Panc1 (cell line): Measurements from ENCODE around the gene KLHL3. TPM values are rescaled to one million over a fixed set of nuclear protein-coding genes. Genes with fewer than 3 reads are reported as not detected.

Experiments
- ATAC-seq: fragments of 200-7000 bp; cut with Tn5 transposase; 2 replicates; pipeline ENCODE4 v1.9.1; 2020; ENCODE audit warnings: mild to moderate bottlenecking, moderate library complexity
- BruUV-seq: library from RNA; stranded (reverse); fragments of 400-500 nt; replicated peaks from 2 replicates; lab custom pipeline; 2021; lab: Mats Ljungman, UMichigan
- CTCF ChIA-PET: fragments of 300-600 bp; sonication (Branson Sonifier 250); formaldehyde crosslinking; loops from one replicate; lab custom pipeline; 2022; ENCODE audit warnings: antibody characterized with exemption; lab: Charles Lee
- POLR2A ChIA-PET: fragments of 300-600 bp; sonication (Branson Sonifier 250); formaldehyde crosslinking; loops from one replicate; lab custom pipeline; 2022; ENCODE audit warnings: antibody characterized with exemption; lab: Charles Lee
- DNase-seq: peaks from one replicate; pipeline ENCODE4 v3.0.0-alpha.2; 2010; ENCODE audit warnings: low read depth, low spot score
- H3K27ac ChIP-seq: 2 replicates; pipeline ENCODE4 v1.5.1; 2011; ENCODE audit warnings: mild to moderate bottlenecking, low read length, inconsistent platforms
- H3K27me3 ChIP-seq: fragments of 200-500 bp; sonication (Bioruptor generic); 2 replicates; pipeline ENCODE4 v1.6.0; 2014; ENCODE audit warnings: low read length, inconsistent platforms; ENCODE audit not compliant: control insufficient read depth, insufficient read depth
- H3K36me3 ChIP-seq: fragments of 200-500 bp; sonication (Bioruptor generic); 2 replicates; pipeline ENCODE4 v1.5.1; 2014; ENCODE audit warnings: inconsistent platforms, mild to moderate bottlenecking, low read length, moderate library complexity; ENCODE audit not compliant: control insufficient read depth, insufficient read depth
- H3K4me1 ChIP-seq: 2 replicates; pipeline ENCODE4 v1.5.1; 2011; ENCODE audit warnings: inconsistent platforms, mild to moderate bottlenecking, low read length, moderate library complexity; ENCODE audit not compliant: control insufficient read depth, insufficient read depth
- H3K4me3 ChIP-seq, 2 experiments: 2 replicates each; pipeline ENCODE4 v1.5.1; 2011 to 2012; ENCODE audit warnings: low read depth in 2 of 2, low read length in 2 of 2, mild to moderate bottlenecking in 2 of 2, inconsistent platforms in 1 of 2, moderate library complexity in 1 of 2
- H3K9me3 ChIP-seq: fragments of 200-500 bp; sonication (Bioruptor generic); 2 replicates; pipeline ENCODE4 v1.5.1; 2014; ENCODE audit warnings: low read depth, mild to moderate bottlenecking, inconsistent platforms, low read length, moderate library complexity; ENCODE audit not compliant: control insufficient read depth, insufficient read depth
- POLR2AphosphoS5 ChIP-seq: IDR thresholded peaks from 2 replicates; pipeline ENCODE4 v1.6.1; 2012; ENCODE audit warnings: mild to moderate bottlenecking, low read depth, low read length, moderate library complexity
- SIN3A ChIP-seq: IDR thresholded peaks from 2 replicates; pipeline ENCODE4 v1.6.1; 2012; ENCODE audit warnings: low read depth, mild to moderate bottlenecking, low read length, moderate library complexity, borderline replicate concordance; ENCODE audit not compliant: insufficient read depth
- TCF7L2 ChIP-seq: IDR thresholded peaks from 2 replicates; pipeline ENCODE4 v1.6.1; 2011; ENCODE audit warnings: mild to moderate bottlenecking, low read depth, low read length, inconsistent platforms
- in situ Hi-C: cut with HindIII; loops from 2 replicates; pipeline ENCODE4 v1.10.0; 2016; ENCODE audit warnings: low sequenced_read_pairs, low pct_unique_long_range_greater_than_20kb
- intact Hi-C: fragments of 100-400 bp; cut with micrococcal nuclease; formaldehyde crosslinking; loops from one replicate; pipeline ENCODE4 v1.10.0; 2022; ENCODE audit not compliant: unreplicated experiment
- total RNA-seq: library from RNA; stranded (reverse); gene quantifications from one replicate; pipeline ENCODE4 v1.2.1, GENCODE V29; 2021; ENCODE audit not compliant: unreplicated experiment
- TF ChIP-seq, protein P1 (sequence below), 2 experiments: IDR thresholded peaks; 2 replicates each; pipeline ENCODE4 v1.6.1; 2011 to 2012; ENCODE audit warnings: low read depth in 2 of 2, control low read depth in 1 of 2, low read length in 1 of 2, mild to moderate bottlenecking in 1 of 2, moderate library complexity in 1 of 2; ENCODE audit not compliant: insufficient read depth in 1 of 2
- TF ChIP-seq, protein P2 (sequence below): fragments of 450-650 bp; IDR thresholded peaks from 2 replicates; pipeline ENCODE4 v1.5.1; 2017; ENCODE audit warnings: mild to moderate bottlenecking

The KLHL3 gene
- total RNA-seq, 1 experiment from 2014 or later = 1.9 TPM

DNA sequence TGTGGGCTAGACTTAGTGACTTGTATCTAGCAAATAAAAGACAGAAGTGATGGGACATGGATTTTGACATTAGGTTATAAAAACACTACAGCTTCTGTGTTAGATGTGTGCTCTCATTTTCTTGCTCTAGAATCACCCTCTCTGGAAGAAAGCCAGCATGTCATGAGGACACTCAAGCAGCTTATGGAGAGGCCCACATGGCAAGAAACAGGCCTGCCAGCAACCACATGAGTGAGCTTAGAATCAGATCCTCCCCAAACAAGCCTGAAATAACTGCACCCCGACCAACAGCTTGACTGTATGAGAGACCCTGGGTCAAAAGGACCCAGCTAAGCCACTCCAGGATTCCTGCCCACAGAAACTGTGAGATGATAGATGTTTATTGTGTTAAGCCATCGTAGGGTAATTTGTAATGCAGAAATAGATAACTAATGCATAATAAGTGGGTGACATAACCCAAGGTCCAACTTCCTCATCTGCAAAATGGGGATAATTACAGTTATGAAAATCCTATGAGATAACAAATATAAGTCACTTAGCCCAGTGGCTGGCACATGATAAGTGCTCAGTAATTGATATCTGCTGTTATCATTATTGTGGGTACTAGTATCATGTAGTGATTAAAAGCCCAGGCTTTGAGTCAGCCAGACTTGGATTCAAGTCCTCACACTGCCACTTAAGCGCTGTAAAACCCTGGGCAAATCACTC lies 86.5 kb downstream of the KLHL3 start:
- in situ Hi-C loops = no loop called here
- Histone ChIP-seq H3K4me3 (no peak overlapping the region), H3K9me3 (no peaks in the 10 kb centered on the region), H3K36me3 (no peaks in the 10 kb centered on the region), H3K27me3 (no peaks in the 10 kb centered on the region; the same call in 1 of the 2 replicates), H3K27ac (no peak overlapping the region), H3K4me1 (no peaks in the 10 kb centered on the region)
- POLR2A ChIA-PET = no interaction called here
- intact Hi-C loops = no loop called here
- no TSS peak for BruUV-seq
- no peak for DNase-seq
- CTCF ChIA-PET = interaction anchor here (0.5 kb wide), 1 partner anchor 36 kb away, joined by 3 read pairs; no protein-coding TSS in a partner anchor
- TF ChIP-seq SIN3A = no peak
- TF ChIP-seq POLR2AphosphoS5 = no peak
- no peak for TF ChIP-seq TCF7L2
- TF ChIP-seq, protein P1, sequence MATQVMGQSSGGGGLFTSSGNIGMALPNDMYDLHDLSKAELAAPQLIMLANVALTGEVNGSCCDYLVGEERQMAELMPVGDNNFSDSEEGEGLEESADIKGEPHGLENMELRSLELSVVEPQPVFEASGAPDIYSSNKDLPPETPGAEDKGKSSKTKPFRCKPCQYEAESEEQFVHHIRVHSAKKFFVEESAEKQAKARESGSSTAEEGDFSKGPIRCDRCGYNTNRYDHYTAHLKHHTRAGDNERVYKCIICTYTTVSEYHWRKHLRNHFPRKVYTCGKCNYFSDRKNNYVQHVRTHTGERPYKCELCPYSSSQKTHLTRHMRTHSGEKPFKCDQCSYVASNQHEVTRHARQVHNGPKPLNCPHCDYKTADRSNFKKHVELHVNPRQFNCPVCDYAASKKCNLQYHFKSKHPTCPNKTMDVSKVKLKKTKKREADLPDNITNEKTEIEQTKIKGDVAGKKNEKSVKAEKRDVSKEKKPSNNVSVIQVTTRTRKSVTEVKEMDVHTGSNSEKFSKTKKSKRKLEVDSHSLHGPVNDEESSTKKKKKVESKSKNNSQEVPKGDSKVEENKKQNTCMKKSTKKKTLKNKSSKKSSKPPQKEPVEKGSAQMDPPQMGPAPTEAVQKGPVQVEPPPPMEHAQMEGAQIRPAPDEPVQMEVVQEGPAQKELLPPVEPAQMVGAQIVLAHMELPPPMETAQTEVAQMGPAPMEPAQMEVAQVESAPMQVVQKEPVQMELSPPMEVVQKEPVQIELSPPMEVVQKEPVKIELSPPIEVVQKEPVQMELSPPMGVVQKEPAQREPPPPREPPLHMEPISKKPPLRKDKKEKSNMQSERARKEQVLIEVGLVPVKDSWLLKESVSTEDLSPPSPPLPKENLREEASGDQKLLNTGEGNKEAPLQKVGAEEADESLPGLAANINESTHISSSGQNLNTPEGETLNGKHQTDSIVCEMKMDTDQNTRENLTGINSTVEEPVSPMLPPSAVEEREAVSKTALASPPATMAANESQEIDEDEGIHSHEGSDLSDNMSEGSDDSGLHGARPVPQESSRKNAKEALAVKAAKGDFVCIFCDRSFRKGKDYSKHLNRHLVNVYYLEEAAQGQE (IDR thresholded peaks at IDR 0.05; ENCODE audit: insufficient read depth in 1 of 2, low read depth in 2 of 2, low read length in 1 of 2) = no peak
- ATAC-seq = no peak

DNA sequence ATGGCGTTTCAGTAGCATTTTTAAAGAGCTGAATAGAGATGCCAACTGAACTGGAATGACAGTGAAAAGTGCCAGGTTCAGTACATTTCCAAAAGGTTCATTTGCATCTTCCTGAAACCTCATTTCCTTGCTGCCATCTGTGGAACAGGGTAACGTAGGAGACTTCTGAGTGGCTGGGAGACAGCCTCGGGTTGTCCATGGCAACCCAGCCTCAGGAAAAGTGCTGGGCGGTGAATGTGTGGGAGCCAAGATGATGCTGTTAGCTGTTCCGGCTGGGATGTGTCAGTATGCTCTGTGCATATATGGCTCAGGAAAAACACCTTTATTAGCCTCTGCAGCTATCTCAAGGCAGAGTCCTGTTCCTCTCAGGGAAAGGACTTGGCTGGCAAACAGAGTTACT lies 87.5 kb downstream of the KLHL3 start:
- BruUV-seq = no TSS peak
- Histone ChIP-seq H3K36me3 (no peaks in the 10 kb centered on the region), H3K4me1 (no peaks in the 10 kb centered on the region), H3K27ac (no peak overlapping the region), H3K9me3 (no peaks in the 10 kb centered on the region), H3K4me3 (no peak overlapping the region), H3K27me3 (no peaks in the 10 kb centered on the region)
- DNase-seq = no peak
- ChIA-PET CTCF (no interaction called here), POLR2A (no interaction called here)
- in situ Hi-C loops (no loop called here), intact Hi-C loops (no loop called here)
- TF ChIP-seq SIN3A = no peak
- TF ChIP-seq, protein P2, sequence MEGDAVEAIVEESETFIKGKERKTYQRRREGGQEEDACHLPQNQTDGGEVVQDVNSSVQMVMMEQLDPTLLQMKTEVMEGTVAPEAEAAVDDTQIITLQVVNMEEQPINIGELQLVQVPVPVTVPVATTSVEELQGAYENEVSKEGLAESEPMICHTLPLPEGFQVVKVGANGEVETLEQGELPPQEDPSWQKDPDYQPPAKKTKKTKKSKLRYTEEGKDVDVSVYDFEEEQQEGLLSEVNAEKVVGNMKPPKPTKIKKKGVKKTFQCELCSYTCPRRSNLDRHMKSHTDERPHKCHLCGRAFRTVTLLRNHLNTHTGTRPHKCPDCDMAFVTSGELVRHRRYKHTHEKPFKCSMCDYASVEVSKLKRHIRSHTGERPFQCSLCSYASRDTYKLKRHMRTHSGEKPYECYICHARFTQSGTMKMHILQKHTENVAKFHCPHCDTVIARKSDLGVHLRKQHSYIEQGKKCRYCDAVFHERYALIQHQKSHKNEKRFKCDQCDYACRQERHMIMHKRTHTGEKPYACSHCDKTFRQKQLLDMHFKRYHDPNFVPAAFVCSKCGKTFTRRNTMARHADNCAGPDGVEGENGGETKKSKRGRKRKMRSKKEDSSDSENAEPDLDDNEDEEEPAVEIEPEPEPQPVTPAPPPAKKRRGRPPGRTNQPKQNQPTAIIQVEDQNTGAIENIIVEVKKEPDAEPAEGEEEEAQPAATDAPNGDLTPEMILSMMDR = no peak
- TF ChIP-seq POLR2AphosphoS5 = no peak
- TF ChIP-seq, protein P1 (IDR thresholded peaks at IDR 0.05; ENCODE audit: insufficient read depth in 1 of 2, low read depth in 2 of 2, low read length in 1 of 2) = no peak
- TF ChIP-seq TCF7L2 = no peak
- ATAC-seq = no peak
